SK-N-SH (cell line): ENCODE results near the gene GUK1. TPM values are rescaled to one million over a fixed set of nuclear protein-coding genes. Genes with fewer than 3 reads are reported as not detected.
A peak's percentile ranks its signal among the peaks of the same experiment; 100 is the strongest.

Experiments used
- CTCF ChIA-PET: fragments of 300-600, 350-600 bp; formaldehyde crosslinking; extraction: SDS; loops from one replicate; lab custom pipeline; 2021; lab: Yijun Ruan, JAX
- POLR2A ChIA-PET: fragments of 350-600 bp; sonication (Branson Sonifier 250); formaldehyde crosslinking; extraction: SDS; loops from one replicate; lab custom pipeline; 2020; ENCODE audit warnings: antibody characterized with exemption, inconsistent platforms; lab: Yijun Ruan, JAX
- DNase-seq: peaks from one replicate; pipeline ENCODE4 v3.0.0; 2012
- H2AFZ ChIP-seq: fragments of 200-600 bp; sonication (generic); 2 replicates; pipeline ENCODE4 v1.8.1; 2016; ENCODE audit warnings: antibody characterized with exemption, mild to moderate bottlenecking, low read depth
- H3F3A ChIP-seq: fragments of 200-600 bp; sonication (generic); replicated peaks from 2 replicates; pipeline ENCODE3; 2016; ENCODE audit warnings: antibody characterized with exemption, mild to moderate bottlenecking; ENCODE audit not compliant: insufficient read depth
- H3K27ac ChIP-seq, 2 experiments: fragments of 200-500 bp in 1 of 2; fragments of 200-600 bp in 1 of 2; sonication (Bioruptor generic) in 1 of 2; sonication (generic), shearing (Covaris generic) in 1 of 2; 2 replicates each; pipeline versions ENCODE4 v1.5.1 to v1.6.1; 2014 to 2016; ENCODE audit warnings: low read depth in 2 of 2, inconsistent platforms in 1 of 2, low read length in 1 of 2, mild to moderate bottlenecking in 1 of 2, mixed read lengths in 1 of 2
- H3K27me3 ChIP-seq: fragments of 200-600 bp; sonication (generic), shearing (Covaris generic); 2 replicates; pipeline ENCODE4 v1.6.1; 2016; ENCODE audit warnings: mixed run types; ENCODE audit not compliant: insufficient read depth
- H3K36me3 ChIP-seq, 2 experiments: fragments of 200-500 bp in 1 of 2; fragments of 200-600 bp in 1 of 2; sonication (Bioruptor generic) in 1 of 2; sonication (generic) in 1 of 2; replicated peaks in 1 of 2; 2 replicates each; pipeline versions ENCODE3 to v1.5.1; 2014 to 2016; ENCODE audit warnings: low read length in 1 of 2, mild to moderate bottlenecking in 1 of 2; ENCODE audit not compliant: insufficient read depth in 2 of 2, control insufficient read depth in 1 of 2
- H3K4me1 ChIP-seq, 2 experiments: fragments of 200-500 bp in 1 of 2; fragments of 200-600 bp in 1 of 2; sonication (Bioruptor generic) in 1 of 2; sonication (generic), shearing (Covaris generic) in 1 of 2; 2 replicates each; pipeline versions ENCODE4 v1.5.1 to v1.6.1; 2014 to 2016; ENCODE audit warnings: low read depth in 1 of 2, low read length in 1 of 2, mixed run types in 1 of 2; ENCODE audit not compliant: insufficient read depth in 2 of 2, control insufficient read depth in 1 of 2
- H3K4me2 ChIP-seq: fragments of 200-600 bp; sonication (generic), shearing (Covaris generic); 2 replicates; pipeline ENCODE4 v1.6.1; 2017; ENCODE audit warnings: mixed run types
- H3K4me3 ChIP-seq, 2 experiments: fragments of 200-500 bp in 1 of 2; fragments of 200-600 bp in 1 of 2; sonication (Bioruptor generic) in 1 of 2; sonication (generic), shearing (Covaris generic) in 1 of 2; 2 replicates each; pipeline versions ENCODE4 v1.5.1 to v1.8.1; 2014 to 2016; ENCODE audit warnings: low read depth in 2 of 2, inconsistent platforms in 1 of 2, low read length in 1 of 2, mild to moderate bottlenecking in 1 of 2, mixed read lengths in 1 of 2, moderate library complexity in 1 of 2
- H3K79me2 ChIP-seq: fragments of 200-600 bp; sonication (generic); 2 replicates; pipeline ENCODE4 v1.8.1; 2017; ENCODE audit warnings: mild to moderate bottlenecking; ENCODE audit not compliant: insufficient read depth
- H3K9ac ChIP-seq: fragments of 200-600 bp; sonication (generic); 2 replicates; pipeline ENCODE4 v1.6.1; 2017; ENCODE audit warnings: mixed run types
- H3K9me2 ChIP-seq: fragments of 200-600 bp; sonication (generic); 2 replicates; pipeline ENCODE4 v1.6.1; 2017; ENCODE audit warnings: mixed run types
- H3K9me3 ChIP-seq: fragments of 200-600 bp; sonication (generic); 2 replicates; pipeline ENCODE4 v1.6.1; 2017; ENCODE audit warnings: mixed run types, mild to moderate bottlenecking, moderate library complexity
- H4K20me1 ChIP-seq: fragments of 200-600 bp; sonication (generic); 2 replicates; pipeline ENCODE4 v1.6.1; 2017; ENCODE audit warnings: mild to moderate bottlenecking, mixed run types; ENCODE audit not compliant: insufficient read depth
- CHD2 ChIP-seq: fragments of 150-350 bp; IDR thresholded peaks from 2 replicates; pipeline ENCODE4 v1.6.1; 2018; ENCODE audit warnings: low read length; ENCODE audit not compliant: partially characterized antibody
- CTCF ChIP-seq: fragments of 200-600 bp; sonication (generic); IDR thresholded peaks from 2 replicates; pipeline ENCODE4 v1.6.1; 2017; ENCODE audit warnings: antibody characterized with exemption, mild to moderate bottlenecking, moderate library complexity
- EZH2phosphoT487 ChIP-seq: fragments of 200-600 bp; sonication (generic); IDR thresholded peaks from 2 replicates; pipeline ENCODE4 v1.6.1; 2017; ENCODE audit warnings: low read depth, mixed run types, mild to moderate bottlenecking, antibody characterized with exemption, moderate library complexity, borderline replicate concordance
- FOXJ3 ChIP-seq: sonication (generic); formaldehyde crosslinking; IDR thresholded peaks from 2 replicates; pipeline ENCODE4 v1.5.1; 2020; ENCODE audit warnings: mild to moderate bottlenecking, missing genetic modification reagents
- GABPA ChIP-seq: IDR thresholded peaks from 2 replicates; pipeline ENCODE4 v1.4.0; 2012; ENCODE audit warnings: low read depth, mild to moderate bottlenecking
- IRF3 ChIP-seq: fragments of 150-350 bp; IDR thresholded peaks from 2 replicates; pipeline ENCODE4 v1.6.1; 2016; ENCODE audit warnings: mild to moderate bottlenecking, low read depth, low read length
- MEF2A ChIP-seq: IDR thresholded peaks from 2 replicates; pipeline ENCODE4 v1.4.0; 2012; ENCODE audit warnings: low read depth, borderline replicate concordance
- PBX3 ChIP-seq: IDR thresholded peaks from 2 replicates; pipeline ENCODE4; 2012
- POLR2AphosphoS5 ChIP-seq: IDR thresholded peaks from 2 replicates; pipeline ENCODE4 v1.6.1; 2012; ENCODE audit warnings: low read depth, low read length
- REST ChIP-seq: IDR thresholded peaks from 2 replicates; pipeline ENCODE4 v1.6.1; 2012; ENCODE audit warnings: mild to moderate bottlenecking, low read depth, low read length, moderate library complexity
- SIN3A ChIP-seq: IDR thresholded peaks from 2 replicates; pipeline ENCODE4 v1.6.1; 2012; ENCODE audit warnings: low read depth, mild to moderate bottlenecking, low read length, moderate library complexity, borderline replicate concordance
- SMC3 ChIP-seq: IDR thresholded peaks from 2 replicates; pipeline ENCODE4 v1.6.1; 2012; ENCODE audit warnings: low read depth, low read length, improper control_type of control experiment
- TAF1 ChIP-seq: IDR thresholded peaks from 2 replicates; pipeline ENCODE4 v1.6.1; 2012; ENCODE audit warnings: low read depth, mild to moderate bottlenecking, low read length, moderate library complexity, borderline replicate concordance
- TEAD4 ChIP-seq: IDR thresholded peaks from 2 replicates; pipeline ENCODE4 v1.4.0; 2012; ENCODE audit warnings: mild to moderate bottlenecking, borderline replicate concordance; ENCODE audit not compliant: insufficient read depth
- WGBS: methylation state at CpG from one replicate; pipeline ENCODE4 v1.1.6; 2017; ENCODE audit warnings: low lambda C conversion rate; 5-methylcytosine and 5-hydroxymethylcytosine counted together
- polyA plus RNA-seq, 3 experiments: library from polyadenylated mRNA; depleted of rRNA; stranded (reverse); fragments of >200 nt; gene quantifications; 2 replicates each; pipeline ENCODE4 v1.2.3, GENCODE V29; 2012

GUK1 gene
- polyA plus RNA-seq, 1 of the 3 experiments (the other 2 are of a cell fraction) = 742 TPM

- Histone ChIP-seq H3K9me3 (no peaks in the 10 kb centered on the region), H3K4me2 (peak overlapping the region; percentile 100), H3K79me2 (peaks cover 63% of the 10 kb centered on the region), H3K27me3 (peaks cover 12% of the 10 kb centered on the region; the same call in 1 of the 2 replicates), H2AFZ (no peak overlapping the region), H4K20me1 (peaks cover 57% of the 10 kb centered on the region), H3K27ac (peak overlapping the region in 1 of 2 experiments; percentile 89; a peak in 1 of 4 replicates), H3K36me3 (peaks cover 4 to 13% of the 10 kb centered on the region in 2 experiments), H3K4me1 (peaks cover 23% of the 10 kb centered on the region in 2 experiments; a peak in 2 of 4 replicates), H3F3A (no peaks in the 10 kb centered on the region), H3K9me2 (no peaks in the 10 kb centered on the region), H3K9ac (peak overlapping the region; percentile 98), H3K4me3 (peak overlapping the region; percentile 87 to 99)
- no peak for TF ChIP-seq SMC3
- no peak for TF ChIP-seq PBX3
- ChIA-PET POLR2A (no interaction called here), CTCF (interaction anchor here (4.5 to 5.4 kb wide), 2 partner anchors 24 to 25 kb away, joined by 22 to 24 read pairs; partner anchors contain the start of gene IBA57)
- 46% methylated on average over 14 of the region's 27 CpGs for WGBS
- peak; percentile 34 for DNase-seq
Measured at GRCh38 chr1:228141226-228142044, 1.4 kb downstream of the GUK1 start.

- H4K20me1 ChIP-seq = peaks cover 63% of the 10 kb centered on the region
- no peak for DNase-seq
- TF ChIP-seq TEAD4 (no peak), SMC3 (no peak), EZH2phosphoT487 (no peak), MEF2A (no peak), REST (no peak), CTCF (no peak), POLR2AphosphoS5 (no peak), IRF3 (no peak), FOXJ3 (no peak), CHD2 (no peak), TAF1 (no peak), SIN3A (no peak), GABPA (no peak)
Measured at GRCh38 chr1:228142155-228142691, 2.1 kb downstream of the GUK1 start.

More at GRCh38 chr1:228142155-228142691, 2.1 kb downstream of the GUK1 start:
- no peak overlapping the region for H3K27ac ChIP-seq
- peaks cover 23% of the 10 kb centered on the region in 2 experiments; a peak in 2 of 4 replicates for H3K4me1 ChIP-seq
- ChIA-PET CTCF (interaction anchor here (5.4 kb wide), 1 partner anchor 24 kb away, joined by 24 read pairs; the partner anchor contains the start of gene IBA57), POLR2A (interaction anchor here (1.1 kb wide), 1 partner anchor 10 kb away, joined by 3 read pairs; no protein-coding TSS in a partner anchor)
- H3K79me2 ChIP-seq = peaks cover 69% of the 10 kb centered on the region
- H3K9ac ChIP-seq = peak overlapping the region; percentile 98
- peaks cover 5% of the 10 kb centered on the region; the same call in 1 of the 2 replicates for H3K27me3 ChIP-seq
- no peaks in the 10 kb centered on the region for H3F3A ChIP-seq
- peak overlapping the region in 1 of 2 experiments; percentile 99; a peak in 2 of 4 replicates for H3K4me3 ChIP-seq
- H3K4me2 ChIP-seq = peak overlapping the region; percentile 100
- no peaks in the 10 kb centered on the region for H3K9me3 ChIP-seq
- H3K9me2 ChIP-seq = no peaks in the 10 kb centered on the region
- H3K36me3 ChIP-seq = peaks cover 4 to 19% of the 10 kb centered on the region in 2 experiments
- H2AFZ ChIP-seq = no peak overlapping the region
- 100% methylated on average over 7 of the region's 16 CpGs for WGBS
